SK-N-SH (cell line): ENCODE results near the gene IPO11. TPM values are rescaled to one million over a fixed set of nuclear protein-coding genes. Genes with fewer than 3 reads are reported as not detected.

Source experiments
- CTCF ChIA-PET: fragments of 300-600, 350-600 bp; formaldehyde crosslinking; extraction: SDS; loops from one replicate; lab custom pipeline; 2021; lab: Yijun Ruan, JAX
- POLR2A ChIA-PET: fragments of 350-600 bp; sonication (Branson Sonifier 250); formaldehyde crosslinking; extraction: SDS; loops from one replicate; lab custom pipeline; 2020; ENCODE audit warnings: antibody characterized with exemption, inconsistent platforms; lab: Yijun Ruan, JAX
- DNase-seq: peaks from one replicate; pipeline ENCODE4 v3.0.0; 2012
- H2AFZ ChIP-seq: fragments of 200-600 bp; sonication (generic); 2 replicates; pipeline ENCODE4 v1.8.1; 2016; ENCODE audit warnings: antibody characterized with exemption, mild to moderate bottlenecking, low read depth
- H3F3A ChIP-seq: fragments of 200-600 bp; sonication (generic); replicated peaks from 2 replicates; pipeline ENCODE3; 2016; ENCODE audit warnings: antibody characterized with exemption, mild to moderate bottlenecking; ENCODE audit not compliant: insufficient read depth
- H3K27ac ChIP-seq, 2 experiments: fragments of 200-500 bp in 1 of 2; fragments of 200-600 bp in 1 of 2; sonication (Bioruptor generic) in 1 of 2; sonication (generic), shearing (Covaris generic) in 1 of 2; 2 replicates each; pipeline versions ENCODE4 v1.5.1 to v1.6.1; 2014 to 2016; ENCODE audit warnings: low read depth in 2 of 2, inconsistent platforms in 1 of 2, low read length in 1 of 2, mild to moderate bottlenecking in 1 of 2, mixed read lengths in 1 of 2
- H3K27me3 ChIP-seq: fragments of 200-600 bp; sonication (generic), shearing (Covaris generic); 2 replicates; pipeline ENCODE4 v1.6.1; 2016; ENCODE audit warnings: mixed run types; ENCODE audit not compliant: insufficient read depth
- H3K36me3 ChIP-seq, 2 experiments: fragments of 200-500 bp in 1 of 2; fragments of 200-600 bp in 1 of 2; sonication (Bioruptor generic) in 1 of 2; sonication (generic) in 1 of 2; replicated peaks in 1 of 2; 2 replicates each; pipeline versions ENCODE3 to v1.5.1; 2014 to 2016; ENCODE audit warnings: low read length in 1 of 2, mild to moderate bottlenecking in 1 of 2; ENCODE audit not compliant: insufficient read depth in 2 of 2, control insufficient read depth in 1 of 2
- H3K4me1 ChIP-seq, 2 experiments: fragments of 200-500 bp in 1 of 2; fragments of 200-600 bp in 1 of 2; sonication (Bioruptor generic) in 1 of 2; sonication (generic), shearing (Covaris generic) in 1 of 2; 2 replicates each; pipeline versions ENCODE4 v1.5.1 to v1.6.1; 2014 to 2016; ENCODE audit warnings: low read depth in 1 of 2, low read length in 1 of 2, mixed run types in 1 of 2; ENCODE audit not compliant: insufficient read depth in 2 of 2, control insufficient read depth in 1 of 2
- H3K4me2 ChIP-seq: fragments of 200-600 bp; sonication (generic), shearing (Covaris generic); 2 replicates; pipeline ENCODE4 v1.6.1; 2017; ENCODE audit warnings: mixed run types
- H3K4me3 ChIP-seq, 2 experiments: fragments of 200-500 bp in 1 of 2; fragments of 200-600 bp in 1 of 2; sonication (Bioruptor generic) in 1 of 2; sonication (generic), shearing (Covaris generic) in 1 of 2; 2 replicates each; pipeline versions ENCODE4 v1.5.1 to v1.8.1; 2014 to 2016; ENCODE audit warnings: low read depth in 2 of 2, inconsistent platforms in 1 of 2, low read length in 1 of 2, mild to moderate bottlenecking in 1 of 2, mixed read lengths in 1 of 2, moderate library complexity in 1 of 2
- H3K79me2 ChIP-seq: fragments of 200-600 bp; sonication (generic); 2 replicates; pipeline ENCODE4 v1.8.1; 2017; ENCODE audit warnings: mild to moderate bottlenecking; ENCODE audit not compliant: insufficient read depth
- H3K9ac ChIP-seq: fragments of 200-600 bp; sonication (generic); 2 replicates; pipeline ENCODE4 v1.6.1; 2017; ENCODE audit warnings: mixed run types
- H3K9me2 ChIP-seq: fragments of 200-600 bp; sonication (generic); 2 replicates; pipeline ENCODE4 v1.6.1; 2017; ENCODE audit warnings: mixed run types
- H3K9me3 ChIP-seq: fragments of 200-600 bp; sonication (generic); 2 replicates; pipeline ENCODE4 v1.6.1; 2017; ENCODE audit warnings: mixed run types, mild to moderate bottlenecking, moderate library complexity
- H4K20me1 ChIP-seq: fragments of 200-600 bp; sonication (generic); 2 replicates; pipeline ENCODE4 v1.6.1; 2017; ENCODE audit warnings: mild to moderate bottlenecking, mixed run types; ENCODE audit not compliant: insufficient read depth
- EP300 ChIP-seq, 2 experiments: IDR thresholded peaks; 2 replicates each; pipeline versions ENCODE4 v1.4.0 to v1.6.1; 2012; ENCODE audit warnings: borderline replicate concordance in 1 of 2, low read depth in 1 of 2, low read length in 1 of 2
- GABPA ChIP-seq: IDR thresholded peaks from 2 replicates; pipeline ENCODE4 v1.4.0; 2012; ENCODE audit warnings: low read depth, mild to moderate bottlenecking
- MXI1 ChIP-seq: IDR thresholded peaks from 2 replicates; pipeline ENCODE4 v1.6.1; 2012; ENCODE audit warnings: mild to moderate bottlenecking, low read depth, low read length, improper control_type of control experiment
- NFIC ChIP-seq: IDR thresholded peaks from 2 replicates; pipeline ENCODE4 v1.4.0; 2012; ENCODE audit warnings: borderline replicate concordance
- NRF1 ChIP-seq: IDR thresholded peaks from 2 replicates; pipeline ENCODE4 v1.6.1; 2012; ENCODE audit warnings: low read depth, mild to moderate bottlenecking, low read length
- RAD21 ChIP-seq: IDR thresholded peaks from 2 replicates; pipeline ENCODE4 v1.6.1; 2012; ENCODE audit warnings: mild to moderate bottlenecking, low read length
- RFX5 ChIP-seq: IDR thresholded peaks from 2 replicates; pipeline ENCODE4 v1.6.1; 2012; ENCODE audit warnings: mild to moderate bottlenecking, improper control_type of control experiment, low read length
- SIN3A ChIP-seq: IDR thresholded peaks from 2 replicates; pipeline ENCODE4 v1.6.1; 2012; ENCODE audit warnings: low read depth, mild to moderate bottlenecking, low read length, moderate library complexity, borderline replicate concordance
- TAF1 ChIP-seq: IDR thresholded peaks from 2 replicates; pipeline ENCODE4 v1.6.1; 2012; ENCODE audit warnings: low read depth, mild to moderate bottlenecking, low read length, moderate library complexity, borderline replicate concordance
- WGBS: methylation state at CpG from one replicate; pipeline ENCODE4 v1.1.6; 2017; ENCODE audit warnings: low lambda C conversion rate; 5-methylcytosine and 5-hydroxymethylcytosine counted together
- polyA plus RNA-seq, 3 experiments: library from polyadenylated mRNA; depleted of rRNA; stranded (reverse); fragments of >200 nt; gene quantifications; 2 replicates each; pipeline ENCODE4 v1.2.3, GENCODE V29; 2012
- TF ChIP-seq, protein P1 (sequence below): fragments of 150-350 bp; IDR thresholded peaks from 2 replicates; pipeline ENCODE4 v1.6.1; 2017; ENCODE audit warnings: antibody characterized with exemption, low read length, low read depth, borderline replicate concordance
- TF ChIP-seq, protein P2 (sequence below): IDR thresholded peaks from 2 replicates; pipeline ENCODE4 v1.4.0; 2012; ENCODE audit warnings: low read depth, borderline replicate concordance
- TF ChIP-seq, protein P3 (sequence below): IDR thresholded peaks from 2 replicates; pipeline ENCODE4 v1.6.1; 2012; ENCODE audit warnings: mild to moderate bottlenecking, low read depth, low read length, moderate library complexity
- TF ChIP-seq, protein P4 (sequence below): IDR thresholded peaks from 2 replicates; pipeline ENCODE4 v1.4.0; 2012; ENCODE audit warnings: low read depth

The IPO11 gene
- polyA plus RNA-seq, 1 of the 3 experiments (the other 2 are of a cell fraction): 8.1 TPM

DNA sequence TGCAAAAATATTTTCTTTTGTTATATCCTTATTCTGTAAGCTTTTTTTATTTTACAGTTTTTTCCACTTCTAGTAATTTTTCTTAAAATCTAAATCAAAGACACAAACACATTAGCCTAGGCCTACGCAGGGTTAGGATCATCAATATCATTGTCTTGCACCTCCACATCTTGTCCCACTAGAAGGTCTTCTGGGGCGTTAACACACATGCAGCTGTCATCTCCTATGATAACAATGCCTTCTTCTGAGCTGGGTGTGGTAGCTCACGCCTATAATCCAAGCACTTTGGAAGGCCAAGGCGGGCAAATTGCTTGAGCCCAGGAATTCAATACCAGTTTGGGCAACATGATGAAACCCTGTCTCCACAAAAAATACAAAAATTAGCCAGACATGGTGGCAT lies 87.2 kb downstream of the IPO11 start:
- Histone ChIP-seq H3K9me2 (no peaks in the 10 kb centered on the region), H2AFZ (no peak overlapping the region), H4K20me1 (no peaks in the 10 kb centered on the region), H3K36me3 (peaks cover 19 to 33% of the 10 kb centered on the region in 2 experiments), H3K27ac (no peak overlapping the region), H3K4me3 (no peak overlapping the region), H3K4me2 (no peak overlapping the region), H3F3A (peaks cover under 1% of the 10 kb centered on the region), H3K9ac (no peak overlapping the region), H3K4me1 (no peaks in the 10 kb centered on the region), H3K79me2 (no peaks in the 10 kb centered on the region), H3K27me3 (no peaks in the 10 kb centered on the region), H3K9me3 (no peaks in the 10 kb centered on the region)
- DNase-seq: no peak
- CTCF ChIA-PET: no interaction called here
- TF ChIP-seq MXI1: no peak
- no peak for TF ChIP-seq GABPA
- TF ChIP-seq TAF1: no peak
- TF ChIP-seq NFIC: no peak
- no peak for TF ChIP-seq RFX5
- TF ChIP-seq EP300 (IDR thresholded peaks at IDR 0.05; ENCODE audit: borderline replicate concordance in 1 of 2, low read depth in 1 of 2, low read length in 1 of 2): no peak
- TF ChIP-seq, protein P1, sequence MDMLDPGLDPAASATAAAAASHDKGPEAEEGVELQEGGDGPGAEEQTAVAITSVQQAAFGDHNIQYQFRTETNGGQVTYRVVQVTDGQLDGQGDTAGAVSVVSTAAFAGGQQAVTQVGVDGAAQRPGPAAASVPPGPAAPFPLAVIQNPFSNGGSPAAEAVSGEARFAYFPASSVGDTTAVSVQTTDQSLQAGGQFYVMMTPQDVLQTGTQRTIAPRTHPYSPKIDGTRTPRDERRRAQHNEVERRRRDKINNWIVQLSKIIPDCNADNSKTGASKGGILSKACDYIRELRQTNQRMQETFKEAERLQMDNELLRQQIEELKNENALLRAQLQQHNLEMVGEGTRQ: no peak
- TF ChIP-seq NRF1: no peak
- no peak for TF ChIP-seq RAD21
- TF ChIP-seq, protein P2, sequence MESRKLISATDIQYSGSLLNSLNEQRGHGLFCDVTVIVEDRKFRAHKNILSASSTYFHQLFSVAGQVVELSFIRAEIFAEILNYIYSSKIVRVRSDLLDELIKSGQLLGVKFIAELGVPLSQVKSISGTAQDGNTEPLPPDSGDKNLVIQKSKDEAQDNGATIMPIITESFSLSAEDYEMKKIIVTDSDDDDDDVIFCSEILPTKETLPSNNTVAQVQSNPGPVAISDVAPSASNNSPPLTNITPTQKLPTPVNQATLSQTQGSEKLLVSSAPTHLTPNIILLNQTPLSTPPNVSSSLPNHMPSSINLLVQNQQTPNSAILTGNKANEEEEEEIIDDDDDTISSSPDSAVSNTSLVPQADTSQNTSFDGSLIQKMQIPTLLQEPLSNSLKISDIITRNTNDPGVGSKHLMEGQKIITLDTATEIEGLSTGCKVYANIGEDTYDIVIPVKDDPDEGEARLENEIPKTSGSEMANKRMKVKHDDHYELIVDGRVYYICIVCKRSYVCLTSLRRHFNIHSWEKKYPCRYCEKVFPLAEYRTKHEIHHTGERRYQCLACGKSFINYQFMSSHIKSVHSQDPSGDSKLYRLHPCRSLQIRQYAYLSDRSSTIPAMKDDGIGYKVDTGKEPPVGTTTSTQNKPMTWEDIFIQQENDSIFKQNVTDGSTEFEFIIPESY: no peak
- TF ChIP-seq, protein P3, sequence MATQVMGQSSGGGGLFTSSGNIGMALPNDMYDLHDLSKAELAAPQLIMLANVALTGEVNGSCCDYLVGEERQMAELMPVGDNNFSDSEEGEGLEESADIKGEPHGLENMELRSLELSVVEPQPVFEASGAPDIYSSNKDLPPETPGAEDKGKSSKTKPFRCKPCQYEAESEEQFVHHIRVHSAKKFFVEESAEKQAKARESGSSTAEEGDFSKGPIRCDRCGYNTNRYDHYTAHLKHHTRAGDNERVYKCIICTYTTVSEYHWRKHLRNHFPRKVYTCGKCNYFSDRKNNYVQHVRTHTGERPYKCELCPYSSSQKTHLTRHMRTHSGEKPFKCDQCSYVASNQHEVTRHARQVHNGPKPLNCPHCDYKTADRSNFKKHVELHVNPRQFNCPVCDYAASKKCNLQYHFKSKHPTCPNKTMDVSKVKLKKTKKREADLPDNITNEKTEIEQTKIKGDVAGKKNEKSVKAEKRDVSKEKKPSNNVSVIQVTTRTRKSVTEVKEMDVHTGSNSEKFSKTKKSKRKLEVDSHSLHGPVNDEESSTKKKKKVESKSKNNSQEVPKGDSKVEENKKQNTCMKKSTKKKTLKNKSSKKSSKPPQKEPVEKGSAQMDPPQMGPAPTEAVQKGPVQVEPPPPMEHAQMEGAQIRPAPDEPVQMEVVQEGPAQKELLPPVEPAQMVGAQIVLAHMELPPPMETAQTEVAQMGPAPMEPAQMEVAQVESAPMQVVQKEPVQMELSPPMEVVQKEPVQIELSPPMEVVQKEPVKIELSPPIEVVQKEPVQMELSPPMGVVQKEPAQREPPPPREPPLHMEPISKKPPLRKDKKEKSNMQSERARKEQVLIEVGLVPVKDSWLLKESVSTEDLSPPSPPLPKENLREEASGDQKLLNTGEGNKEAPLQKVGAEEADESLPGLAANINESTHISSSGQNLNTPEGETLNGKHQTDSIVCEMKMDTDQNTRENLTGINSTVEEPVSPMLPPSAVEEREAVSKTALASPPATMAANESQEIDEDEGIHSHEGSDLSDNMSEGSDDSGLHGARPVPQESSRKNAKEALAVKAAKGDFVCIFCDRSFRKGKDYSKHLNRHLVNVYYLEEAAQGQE: no peak
- TF ChIP-seq, protein P4, sequence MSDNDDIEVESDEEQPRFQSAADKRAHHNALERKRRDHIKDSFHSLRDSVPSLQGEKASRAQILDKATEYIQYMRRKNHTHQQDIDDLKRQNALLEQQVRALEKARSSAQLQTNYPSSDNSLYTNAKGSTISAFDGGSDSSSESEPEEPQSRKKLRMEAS: no peak
- TF ChIP-seq SIN3A: no peak
- POLR2A ChIA-PET: no interaction called here
- WGBS: 98% methylated on average over 4 of the region's 4 CpGs
